ENCODE data around the gene GPSM1.

GPSM1 gene

DNA sequence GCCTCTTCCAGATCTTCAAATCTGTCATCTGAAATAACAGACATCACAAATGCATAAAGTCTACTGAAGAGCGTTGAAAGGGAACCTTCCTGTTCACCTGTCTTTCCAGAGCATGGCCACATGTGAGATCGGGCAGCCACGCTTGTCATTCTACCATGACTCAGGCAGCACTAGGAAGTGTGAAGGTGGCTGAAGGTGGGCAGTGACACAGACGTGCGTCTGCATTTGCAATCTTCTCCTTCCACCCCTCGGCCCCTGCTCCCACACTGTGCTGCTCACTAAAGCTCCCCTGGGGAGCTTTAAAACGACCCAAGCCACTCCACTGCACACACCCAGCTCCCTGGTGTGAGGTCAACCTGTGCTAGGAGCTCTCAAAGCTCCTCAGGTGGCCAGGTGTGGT lies 80.6 kb downstream of the GPSM1 start:
- in situ Hi-C loops (cut with HindIII; ENCODE audit: low sequenced_read_pairs): no loop called here

Measured in DLD1 (cell line).